Panc1 (cell line): ENCODE data around the gene BAIAP2L2.

Experiments
- CTCF ChIP-seq: fragments of 450-650 bp; IDR thresholded peaks from 2 replicates; pipeline ENCODE4 v1.5.1; 2017; ENCODE audit warnings: mild to moderate bottlenecking
- POLR2AphosphoS5 ChIP-seq: IDR thresholded peaks from 2 replicates; pipeline ENCODE4 v1.6.1; 2012; ENCODE audit warnings: mild to moderate bottlenecking, low read depth, low read length, moderate library complexity
- REST ChIP-seq, 2 experiments: IDR thresholded peaks; 2 replicates each; pipeline ENCODE4 v1.6.1; 2011 to 2012; ENCODE audit warnings: low read depth in 2 of 2, control low read depth in 1 of 2, low read length in 1 of 2, mild to moderate bottlenecking in 1 of 2, moderate library complexity in 1 of 2; ENCODE audit not compliant: insufficient read depth in 1 of 2
- TCF7L2 ChIP-seq: IDR thresholded peaks from 2 replicates; pipeline ENCODE4 v1.6.1; 2011; ENCODE audit warnings: mild to moderate bottlenecking, low read depth, low read length, inconsistent platforms

- TF ChIP-seq CTCF (peak; percentile 86), REST (IDR thresholded peaks at IDR 0.05; ENCODE audit: insufficient read depth in 1 of 2, low read depth in 2 of 2, low read length in 1 of 2) (no peak), POLR2AphosphoS5 (no peak), TCF7L2 (no peak)
These were observed 58.3 kb downstream of the BAIAP2L2 start for GRCh38 chr22:38051900-38052862.
